ENCODE measurements around the gene C1QTNF5.

The C1QTNF5 gene

DNA sequence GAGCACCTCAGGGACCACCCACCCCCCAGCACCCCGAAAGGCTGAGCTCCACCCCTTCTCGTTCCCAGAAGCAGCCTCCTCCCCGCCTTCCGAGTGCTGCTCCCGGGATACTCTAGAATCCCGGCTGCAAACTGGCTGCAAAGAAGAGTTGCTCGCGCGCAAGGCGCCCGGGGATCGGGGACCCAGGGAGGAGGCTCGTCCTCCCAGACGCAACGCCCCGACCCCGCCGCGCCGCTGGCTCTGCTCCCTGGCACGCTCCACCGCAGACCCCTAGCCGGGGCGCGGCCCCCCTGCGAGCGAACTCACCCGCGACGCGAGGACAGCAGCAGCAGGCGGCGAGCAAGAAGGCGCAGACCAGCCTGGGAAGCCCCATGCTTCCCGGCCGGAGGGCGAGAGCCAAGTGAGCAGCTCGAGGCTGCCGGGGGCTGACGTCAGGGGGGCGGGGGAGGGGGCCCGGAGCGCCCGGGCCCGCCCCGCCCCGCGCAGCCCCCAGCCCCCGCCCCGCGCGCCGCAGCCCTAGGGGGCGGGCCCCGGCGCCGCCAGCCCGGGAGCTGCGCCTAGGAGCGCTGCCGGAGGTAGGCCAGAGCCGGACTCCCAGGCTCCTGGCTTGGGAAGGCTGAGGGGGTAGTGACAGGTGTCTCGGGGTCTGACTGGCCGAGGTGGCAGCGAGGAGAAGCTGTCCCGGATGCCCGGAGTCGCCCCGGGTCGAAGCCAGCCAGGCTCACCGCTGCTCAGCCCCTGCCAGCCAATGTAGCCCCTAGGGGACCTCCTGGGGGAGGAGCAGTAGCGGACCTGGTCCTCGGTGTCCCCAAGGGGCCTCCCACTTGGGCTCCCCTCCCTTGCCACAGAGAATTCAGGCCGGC is 23.7 kb downstream of the C1QTNF5 start, which contains the start of gene MCAM:
TSS of gene MCAM (minus strand) at position 402 of the 863 bp plus-strand sequence. CDS start at position 373, 29 bp downstream.
- DNase-seq = no peak

- DNase-seq = peak; percentile 12
Measured at GRCh38 chr11:119316016-119316728, 24.5 kb downstream of the C1QTNF5 start.

GRCh38 chr11:119315131-119316015 is 25.3 kb downstream of the C1QTNF5 start:
- DNase-seq = peak; percentile 31

DNA sequence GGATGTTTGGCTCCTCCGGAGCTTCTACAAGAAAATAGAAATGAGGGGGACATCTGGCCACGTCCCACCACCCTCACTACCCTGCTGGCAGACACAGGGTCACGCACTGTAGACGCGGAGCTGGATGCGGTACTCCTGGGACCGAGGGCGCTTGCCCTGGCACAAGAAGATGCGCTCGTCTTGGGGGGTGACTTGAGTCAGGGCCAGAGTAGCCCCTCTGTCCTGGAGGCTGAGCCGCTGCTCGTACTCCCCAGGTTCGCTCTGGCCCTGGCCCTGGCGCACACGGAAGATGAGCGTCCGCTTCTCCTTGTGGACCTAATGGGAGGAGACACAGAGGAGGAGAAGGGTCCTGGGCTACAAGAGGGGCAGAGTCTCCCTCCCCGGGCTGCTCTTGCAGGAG is 26.0 kb downstream of the C1QTNF5 start:
- peak; percentile 31 for DNase-seq

GRCh38 chr11:119310682-119311052 is 30.0 kb downstream of the C1QTNF5 start:
- DNase-seq = no peak

- no peak for DNase-seq
Measured at GRCh38 chr11:119309953-119310681, 30.6 kb downstream of the C1QTNF5 start.

- DNase-seq = no peak
Measured at GRCh38 chr11:119309411-119309810, 31.3 kb downstream of the C1QTNF5 start.

- no peak for DNase-seq
Measured at GRCh38 chr11:119307974-119308373, 32.7 kb downstream of the C1QTNF5 start.

DNA sequence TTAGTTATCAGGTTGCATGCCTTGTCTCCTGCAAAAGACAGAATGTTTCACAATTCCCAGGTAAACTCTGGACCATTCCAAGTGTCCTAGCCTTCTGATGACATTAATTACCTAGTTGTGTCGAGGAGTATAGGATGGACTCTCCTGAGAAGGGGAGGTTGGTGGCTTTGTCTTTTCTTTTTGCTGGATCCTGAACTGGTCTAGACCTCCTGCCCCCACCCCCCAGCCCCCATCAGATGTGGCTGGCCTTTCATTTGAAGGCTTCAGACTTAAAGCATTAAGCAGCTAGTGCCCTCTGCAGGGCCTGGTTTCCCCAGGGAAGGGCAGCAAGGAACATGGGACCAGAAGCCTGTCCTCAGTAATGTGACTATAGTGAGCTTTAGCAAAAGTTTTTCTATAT is 33.5 kb downstream of the C1QTNF5 start:
- no peak for DNase-seq

GRCh38 chr11:119306373-119306890 is 34.3 kb downstream of the C1QTNF5 start:
- no peak for DNase-seq

GRCh38 chr11:119305556-119306372 is 34.9 kb downstream of the C1QTNF5 start:
- no peak for DNase-seq

DNA sequence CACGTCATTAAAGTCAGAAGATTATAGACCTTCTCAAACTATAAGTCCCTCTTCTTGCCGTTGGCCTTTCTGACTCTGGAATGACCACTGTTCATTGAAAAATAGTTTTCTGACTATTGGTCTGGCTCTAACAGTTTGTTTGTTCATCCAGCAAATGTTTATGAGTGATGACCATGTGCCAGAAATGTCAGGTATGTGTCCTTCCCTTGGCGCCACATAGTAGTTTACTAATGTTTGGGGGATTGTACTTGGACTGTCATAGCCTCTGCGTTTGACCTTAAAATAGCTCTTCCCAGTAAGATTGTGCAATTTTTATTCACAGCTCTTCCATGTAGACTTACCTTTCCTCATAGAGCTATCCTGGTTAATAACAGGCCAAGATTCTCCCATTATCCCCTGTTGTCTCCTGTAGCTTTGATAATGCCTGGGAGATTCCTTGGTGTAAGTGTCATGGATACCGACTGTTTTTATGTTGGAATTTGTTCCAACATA is 37.4 kb downstream of the C1QTNF5 start:
- no peak for DNase-seq

- DNase-seq = no peak
Measured at GRCh38 chr11:119300198-119300964, 40.3 kb downstream of the C1QTNF5 start.

GRCh38 chr11:119299416-119299815 is 41.3 kb downstream of the C1QTNF5 start:
- no peak for DNase-seq

- DNase-seq = no peak
Measured at GRCh38 chr11:119298726-119299125, 42.0 kb downstream of the C1QTNF5 start.

DNA sequence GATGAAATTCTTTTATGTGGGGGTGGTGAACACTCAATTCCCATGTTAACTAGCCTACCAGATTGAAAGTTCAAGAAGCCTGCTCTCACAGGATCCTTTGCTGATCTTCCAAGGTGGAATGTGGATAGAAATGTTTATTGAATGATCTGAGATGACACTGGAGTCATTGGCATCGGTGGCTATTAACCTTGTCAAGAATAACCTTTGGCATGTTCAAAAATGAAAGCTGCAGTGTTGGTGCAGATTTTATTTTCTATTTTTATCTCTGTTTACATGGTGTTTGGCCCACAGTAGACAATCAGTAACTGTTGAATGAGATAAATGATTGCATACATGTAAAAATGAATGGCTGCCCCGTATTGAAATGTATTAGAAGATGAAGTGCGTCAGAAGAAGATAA is 42.7 kb downstream of the C1QTNF5 start:
- no peak for DNase-seq

DNA sequence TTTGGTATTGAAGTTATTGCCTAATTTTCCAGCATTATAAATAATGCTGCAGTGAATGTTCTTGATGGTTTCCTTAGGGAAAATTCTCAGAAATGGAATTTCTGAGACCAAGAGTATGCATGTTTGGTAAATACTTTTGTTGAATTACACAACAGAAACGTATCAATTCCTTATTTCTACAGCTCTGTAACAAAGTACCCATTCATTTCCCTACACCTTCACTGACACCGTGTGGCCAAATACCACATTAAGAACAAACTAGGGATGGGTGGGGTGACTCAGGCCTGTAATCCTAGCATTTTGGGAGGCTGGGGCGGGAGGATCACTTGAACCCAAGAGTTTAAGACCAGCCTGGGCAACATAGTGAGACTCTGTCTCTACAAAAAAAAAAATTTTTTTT is 45.5 kb downstream of the C1QTNF5 start:
- no peak for DNase-seq

- no peak for DNase-seq
Measured at GRCh38 chr11:119293461-119293860, 47.2 kb downstream of the C1QTNF5 start.

DNA sequence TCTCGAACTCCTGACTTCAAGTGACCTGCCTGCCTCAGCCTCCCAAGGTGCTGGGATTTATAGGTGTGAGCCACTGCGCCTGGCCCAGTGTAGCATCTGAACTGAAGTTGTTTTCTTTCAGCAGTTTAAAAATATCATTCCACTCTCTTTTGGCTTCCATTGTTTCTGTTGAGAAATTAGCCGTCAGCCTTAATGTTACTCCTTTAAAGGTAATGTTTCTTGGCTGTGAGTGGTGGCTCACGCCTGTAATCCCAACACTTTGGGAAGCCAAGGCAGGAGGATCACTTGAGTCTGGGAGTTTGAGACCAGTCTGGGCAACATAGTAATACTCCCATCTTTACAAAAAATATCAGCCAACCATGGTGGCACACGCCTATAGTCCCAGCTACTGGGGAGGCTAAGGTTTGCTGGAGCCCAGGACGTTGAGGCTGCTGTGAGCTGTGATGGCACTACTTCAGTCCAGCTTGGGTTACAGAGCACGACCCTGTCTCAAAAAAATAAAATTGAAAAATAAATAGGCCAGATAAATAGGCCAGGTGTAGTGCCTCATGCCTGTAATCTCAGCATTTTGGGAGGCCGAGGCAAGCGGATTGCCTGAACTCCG is 49.7 kb downstream of the C1QTNF5 start:
- DNase-seq = no peak
